SK-N-SH treated with all-trans-retinoic acid at 6 μM for 48 hours (cell line): ENCODE data around the gene SRMS.

Source experiments
- ATAC-seq: fragments of 200-7000 bp; cut with Tn5 transposase; 3 replicates; pipeline ENCODE4 v1.9.1; 2020; ENCODE audit warnings: mild to moderate bottlenecking, moderate library complexity
- ARNTL ChIP-seq: fragments of 450-650 bp; formaldehyde crosslinking; IDR thresholded peaks from 2 replicates; pipeline ENCODE4 v1.5.0; 2020; ENCODE audit warnings: low read depth, mild to moderate bottlenecking, moderate library complexity, borderline replicate concordance
- ESRRG ChIP-seq: fragments of 250-450 bp; sonication (Bioruptor Pico); IDR thresholded peaks from 2 replicates; pipeline ENCODE4 v1.6.1; 2021; ENCODE audit warnings: mild to moderate bottlenecking
- GLIS3 ChIP-seq: fragments of 250-450 bp; sonication (Bioruptor Pico); IDR thresholded peaks from 2 replicates; pipeline ENCODE4 v1.5.0; 2020; ENCODE audit warnings: mild to moderate bottlenecking, moderate library complexity
- ISL1 ChIP-seq: fragments of 250-450 bp; sonication (Bioruptor Pico); IDR thresholded peaks from 2 replicates; pipeline ENCODE4 v2.1.2; 2022; ENCODE audit warnings: mild to moderate bottlenecking, moderate library complexity
- OSR1 ChIP-seq: fragments of 250-450 bp; sonication (Bioruptor Pico); IDR thresholded peaks from 2 replicates; pipeline ENCODE4 v1.8.0; 2022; ENCODE audit warnings: moderate library complexity, mild to moderate bottlenecking, inconsistent platforms
- PATZ1 ChIP-seq: fragments of 250-450 bp; sonication (Bioruptor Pico); IDR thresholded peaks from 2 replicates; pipeline ENCODE4 v1.8.0; 2020; ENCODE audit warnings: mild to moderate bottlenecking, moderate library complexity, borderline replicate concordance
- PPARA ChIP-seq: fragments of 250-450 bp; sonication (Bioruptor Pico); IDR thresholded peaks from 2 replicates; pipeline ENCODE4 v1.5.0; 2020; ENCODE audit warnings: mild to moderate bottlenecking, borderline replicate concordance
- RARB ChIP-seq: fragments of 250-450 bp; sonication (Bioruptor Pico); IDR thresholded peaks from 2 replicates; pipeline ENCODE4 v1.8.0; 2021; ENCODE audit warnings: mild to moderate bottlenecking, moderate library complexity
- SNAI2 ChIP-seq: fragments of 250-450 bp; sonication (Bioruptor Pico); IDR thresholded peaks from 2 replicates; pipeline ENCODE4 v1.5.0; 2020; ENCODE audit warnings: mild to moderate bottlenecking, moderate library complexity
- TCF4 ChIP-seq: fragments of 250-450 bp; sonication (Bioruptor Pico); IDR thresholded peaks from 2 replicates; pipeline ENCODE4 v1.8.0; 2021; ENCODE audit warnings: mild to moderate bottlenecking, moderate library complexity, borderline replicate concordance
- TOX ChIP-seq: fragments of 250-450 bp; sonication (Bioruptor Pico); IDR thresholded peaks from 2 replicates; pipeline ENCODE4 v1.8.0; 2021; ENCODE audit warnings: mild to moderate bottlenecking, moderate library complexity, borderline replicate concordance
- ZC3H10 ChIP-seq: fragments of 250-450 bp; sonication (Bioruptor Pico); IDR thresholded peaks from 2 replicates; pipeline ENCODE4 v1.5.1; 2021; ENCODE audit warnings: mild to moderate bottlenecking, moderate library complexity
- ZFP30 ChIP-seq: fragments of 450-650 bp; formaldehyde crosslinking; IDR thresholded peaks from 2 replicates; pipeline ENCODE4 v1.5.0; 2022; ENCODE audit warnings: mild to moderate bottlenecking, moderate library complexity
- ZNF565 ChIP-seq: fragments of 450-650 bp; formaldehyde crosslinking; conservative IDR thresholded peaks from 2 replicates; pipeline ENCODE4 v1.5.0; 2020; ENCODE audit warnings: low read depth, mild to moderate bottlenecking, moderate library complexity
- ZNF70 ChIP-seq: fragments of 450-650 bp; formaldehyde crosslinking; IDR thresholded peaks from 2 replicates; pipeline ENCODE4 v1.5.0; 2020; ENCODE audit warnings: mild to moderate bottlenecking, moderate library complexity
- ZNF8 ChIP-seq: fragments of 450-650 bp; formaldehyde crosslinking; IDR thresholded peaks from 2 replicates; pipeline ENCODE4 v1.5.0; 2020; ENCODE audit warnings: mild to moderate bottlenecking, moderate library complexity
- TF ChIP-seq, protein P1 (sequence below): fragments of 250-450 bp; sonication (Bioruptor Pico); IDR thresholded peaks from 2 replicates; pipeline ENCODE4 v1.5.1; 2020; ENCODE audit warnings: low read depth, mild to moderate bottlenecking, moderate library complexity
- TF ChIP-seq, protein P2 (sequence below): fragments of 250-450 bp; sonication (Bioruptor Pico); IDR thresholded peaks from 2 replicates; pipeline ENCODE4 v1.8.0; 2021; ENCODE audit warnings: low read depth, mild to moderate bottlenecking, moderate library complexity, borderline replicate concordance
- TF ChIP-seq, protein P3 (sequence below): fragments of 250-450 bp; sonication (Bioruptor Pico); IDR thresholded peaks from 2 replicates; pipeline ENCODE4 v1.5.1; 2021; ENCODE audit warnings: mild to moderate bottlenecking, moderate library complexity

The SRMS gene

DNA sequence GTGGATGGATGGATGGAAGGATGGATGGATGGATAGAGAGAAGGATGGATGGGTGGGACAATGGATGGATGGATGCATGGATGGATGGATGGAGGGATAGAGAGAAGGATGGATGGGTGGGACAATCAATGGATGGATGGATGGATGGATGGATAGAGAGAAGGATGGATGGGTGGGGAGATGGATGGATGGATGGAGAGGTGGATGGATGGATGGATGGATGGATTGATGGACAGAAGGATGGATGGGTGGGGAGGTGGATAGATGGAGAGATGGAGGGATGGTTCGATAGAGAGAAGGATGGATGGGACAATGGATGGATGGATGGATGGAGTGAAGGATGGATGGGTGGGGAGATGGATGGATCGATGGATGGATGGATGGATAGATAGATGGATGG is 55.0 kb downstream of the SRMS start:
- TF ChIP-seq TOX (CRISPR knock-in tag): no peak
- TF ChIP-seq PATZ1 (CRISPR knock-in tag): no peak
- no peak for TF ChIP-seq ISL1 (CRISPR knock-in tag)
- TF ChIP-seq ESRRG (CRISPR knock-in tag): no peak
- TF ChIP-seq, protein P1, sequence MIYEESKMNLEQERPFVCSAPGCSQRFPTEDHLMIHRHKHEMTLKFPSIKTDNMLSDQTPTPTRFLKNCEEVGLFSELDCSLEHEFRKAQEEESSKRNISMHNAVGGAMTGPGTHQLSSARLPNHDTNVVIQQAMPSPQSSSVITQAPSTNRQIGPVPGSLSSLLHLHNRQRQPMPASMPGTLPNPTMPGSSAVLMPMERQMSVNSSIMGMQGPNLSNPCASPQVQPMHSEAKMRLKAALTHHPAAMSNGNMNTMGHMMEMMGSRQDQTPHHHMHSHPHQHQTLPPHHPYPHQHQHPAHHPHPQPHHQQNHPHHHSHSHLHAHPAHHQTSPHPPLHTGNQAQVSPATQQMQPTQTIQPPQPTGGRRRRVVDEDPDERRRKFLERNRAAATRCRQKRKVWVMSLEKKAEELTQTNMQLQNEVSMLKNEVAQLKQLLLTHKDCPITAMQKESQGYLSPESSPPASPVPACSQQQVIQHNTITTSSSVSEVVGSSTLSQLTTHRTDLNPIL (CRISPR knock-in tag): no peak
- no peak for TF ChIP-seq PPARA (CRISPR knock-in tag)
- no peak for TF ChIP-seq ARNTL (CRISPR knock-in tag)
- TF ChIP-seq ZFP30 (CRISPR knock-in tag): no peak
- no peak for TF ChIP-seq OSR1 (CRISPR knock-in tag)
- no peak for TF ChIP-seq GLIS3
- TF ChIP-seq SNAI2 (CRISPR knock-in tag): no peak
- TF ChIP-seq RARB (CRISPR knock-in tag): no peak
- no peak for TF ChIP-seq ZNF8

DNA sequence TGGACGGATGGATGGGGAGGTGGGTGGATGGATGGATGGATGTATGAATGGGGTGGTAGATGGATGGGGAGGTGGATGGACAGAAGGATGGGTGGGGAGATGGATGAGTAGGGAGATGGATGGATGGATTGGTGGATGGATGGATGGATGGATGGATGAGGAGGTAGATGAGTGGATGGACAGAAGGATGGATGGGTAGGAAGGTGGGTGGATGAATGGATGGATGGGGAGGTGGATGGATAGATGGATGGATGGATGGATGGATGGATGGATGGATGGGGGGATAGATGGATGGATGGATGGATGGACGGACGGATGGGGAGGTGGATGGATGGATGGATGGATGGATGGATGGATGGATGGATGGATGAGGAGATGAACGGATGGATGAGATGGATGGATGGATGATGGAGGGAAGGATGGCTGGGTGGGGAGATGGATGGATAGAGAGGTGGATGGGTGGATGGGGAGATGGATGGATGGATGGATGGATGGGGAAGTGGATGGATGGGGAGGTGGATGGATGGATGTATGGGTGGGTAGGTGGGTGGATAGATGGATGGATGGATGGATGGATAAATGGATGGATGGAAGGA is 55.8 kb downstream of the SRMS start:
- TF ChIP-seq ZNF8 (no peak), ESRRG (CRISPR knock-in tag) (no peak), OSR1 (CRISPR knock-in tag) (no peak), SNAI2 (CRISPR knock-in tag) (no peak), ZNF565 (no peak), TCF4 (CRISPR knock-in tag) (no peak), PPARA (CRISPR knock-in tag) (no peak), ISL1 (CRISPR knock-in tag) (no peak), ZNF70 (CRISPR knock-in tag) (no peak), GLIS3 (no peak), ZFP30 (CRISPR knock-in tag) (no peak), RARB (CRISPR knock-in tag) (no peak)
- TF ChIP-seq, protein P2, sequence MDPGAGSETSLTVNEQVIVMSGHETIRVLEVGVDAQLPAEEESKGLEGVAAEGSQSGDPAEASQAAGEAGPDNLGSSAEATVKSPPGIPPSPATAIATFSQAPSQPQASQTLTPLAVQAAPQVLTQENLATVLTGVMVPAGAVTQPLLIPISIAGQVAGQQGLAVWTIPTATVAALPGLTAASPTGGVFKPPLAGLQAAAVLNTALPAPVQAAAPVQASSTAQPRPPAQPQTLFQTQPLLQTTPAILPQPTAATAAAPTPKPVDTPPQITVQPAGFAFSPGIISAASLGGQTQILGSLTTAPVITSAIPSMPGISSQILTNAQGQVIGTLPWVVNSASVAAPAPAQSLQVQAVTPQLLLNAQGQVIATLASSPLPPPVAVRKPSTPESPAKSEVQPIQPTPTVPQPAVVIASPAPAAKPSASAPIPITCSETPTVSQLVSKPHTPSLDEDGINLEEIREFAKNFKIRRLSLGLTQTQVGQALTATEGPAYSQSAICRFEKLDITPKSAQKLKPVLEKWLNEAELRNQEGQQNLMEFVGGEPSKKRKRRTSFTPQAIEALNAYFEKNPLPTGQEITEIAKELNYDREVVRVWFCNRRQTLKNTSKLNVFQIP (CRISPR knock-in tag): no peak
- TF ChIP-seq, protein P3, sequence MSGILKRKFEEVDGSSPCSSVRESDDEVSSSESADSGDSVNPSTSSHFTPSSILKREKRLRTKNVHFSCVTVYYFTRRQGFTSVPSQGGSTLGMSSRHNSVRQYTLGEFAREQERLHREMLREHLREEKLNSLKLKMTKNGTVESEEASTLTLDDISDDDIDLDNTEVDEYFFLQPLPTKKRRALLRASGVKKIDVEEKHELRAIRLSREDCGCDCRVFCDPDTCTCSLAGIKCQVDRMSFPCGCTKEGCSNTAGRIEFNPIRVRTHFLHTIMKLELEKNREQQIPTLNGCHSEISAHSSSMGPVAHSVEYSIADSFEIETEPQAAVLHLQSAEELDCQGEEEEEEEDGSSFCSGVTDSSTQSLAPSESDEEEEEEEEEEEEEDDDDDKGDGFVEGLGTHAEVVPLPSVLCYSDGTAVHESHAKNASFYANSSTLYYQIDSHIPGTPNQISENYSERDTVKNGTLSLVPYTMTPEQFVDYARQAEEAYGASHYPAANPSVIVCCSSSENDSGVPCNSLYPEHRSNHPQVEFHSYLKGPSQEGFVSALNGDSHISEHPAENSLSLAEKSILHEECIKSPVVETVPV: no peak
- ATAC-seq: no peak

More for the DNA sequence above, 55.0 kb downstream of the SRMS start:
- ATAC-seq: no peak

- no peak for ATAC-seq
- TF ChIP-seq ZNF8 (no peak), TOX (CRISPR knock-in tag) (no peak), PPARA (CRISPR knock-in tag) (no peak), ARNTL (CRISPR knock-in tag) (no peak), ESRRG (CRISPR knock-in tag) (no peak), ZC3H10 (CRISPR knock-in tag) (no peak), ZFP30 (CRISPR knock-in tag) (no peak)
- TF ChIP-seq, protein P1 (CRISPR knock-in tag): no peak
- TF ChIP-seq, protein P2 (CRISPR knock-in tag): no peak
- TF ChIP-seq, all 23 proteins: peak for 0
Measured at GRCh38 chr20:63491078-63491477, 56.5 kb downstream of the SRMS start.
